ENCODE measurements around the gene TMEM255B.

Gene TMEM255B

GRCh38 chr13:113736258-113736731, 22.7 kb upstream of the TMEM255B start:
- H3K4me3 ChIP-seq (ENCODE audit: low read depth, low read length): no peak overlapping the region
- no peak for TF ChIP-seq CTCF (IDR thresholded peaks at IDR 0.05; ENCODE audit: insufficient read depth, low read depth, low read length, missing control alignments)
- no peak for DNase-seq (ENCODE audit: low read depth)

- no peak for DNase-seq (ENCODE audit: low read depth)
- H3K4me3 ChIP-seq (ENCODE audit: low read depth, low read length): no peak overlapping the region
- TF ChIP-seq CTCF (IDR thresholded peaks at IDR 0.05; ENCODE audit: insufficient read depth, low read depth, low read length, missing control alignments): no peak
Measured at GRCh38 chr13:113737803-113738202, 21.2 kb upstream of the TMEM255B start.

GRCh38 chr13:113739527-113740285, 19.3 kb upstream of the TMEM255B start:
- TF ChIP-seq CTCF (IDR thresholded peaks at IDR 0.05; ENCODE audit: insufficient read depth, low read depth, low read length, missing control alignments): no peak
- no peak for DNase-seq (ENCODE audit: low read depth)
- no peak overlapping the region for H3K4me3 ChIP-seq (ENCODE audit: low read depth, low read length)

- TF ChIP-seq CTCF (IDR thresholded peaks at IDR 0.05; ENCODE audit: insufficient read depth, low read depth, low read length, missing control alignments): no peak
- no peak overlapping the region for H3K4me3 ChIP-seq (ENCODE audit: low read depth, low read length)
Measured at GRCh38 chr13:113740286-113740556, 18.8 kb upstream of the TMEM255B start.

GRCh38 chr13:113740661-113741060, 18.4 kb upstream of the TMEM255B start:
- H3K4me3 ChIP-seq (ENCODE audit: low read depth, low read length): no peak overlapping the region
- no peak for DNase-seq (ENCODE audit: low read depth)
- TF ChIP-seq CTCF (IDR thresholded peaks at IDR 0.05; ENCODE audit: insufficient read depth, low read depth, low read length, missing control alignments): no peak

More at GRCh38 chr13:113740286-113740556, 18.8 kb upstream of the TMEM255B start:
- no peak for DNase-seq (ENCODE audit: low read depth)

GRCh38 chr13:113741191-113741668, 17.8 kb upstream of the TMEM255B start:
- H3K4me3 ChIP-seq (ENCODE audit: low read depth, low read length): no peak overlapping the region
- TF ChIP-seq CTCF (IDR thresholded peaks at IDR 0.05; ENCODE audit: insufficient read depth, low read depth, low read length, missing control alignments): no peak
- no peak for DNase-seq (ENCODE audit: low read depth)

GRCh38 chr13:113742000-113742441, 17.0 kb upstream of the TMEM255B start:
- TF ChIP-seq CTCF (IDR thresholded peaks at IDR 0.05; ENCODE audit: insufficient read depth, low read depth, low read length, missing control alignments): no peak
- no peak for DNase-seq (ENCODE audit: low read depth)
- H3K4me3 ChIP-seq (ENCODE audit: low read depth, low read length): no peak overlapping the region

All from GM12865 (cell line).